MM.1S (cell line): Measurements from ENCODE around the gene GNAI2.

Source experiments
- EZH2 ChIP-seq: fragments of 300-600 bp; sonication (generic); optimal IDR thresholded peaks from 2 replicates; pipeline ENCODE3; 2017; ENCODE audit warnings: low read depth, mild to moderate bottlenecking, antibody characterized with exemption, low read length, mixed read lengths
- EZH2phosphoT487 ChIP-seq: fragments of 300-600 bp; sonication (generic); IDR thresholded peaks from 2 replicates; pipeline ENCODE4 v1.6.1; 2018; ENCODE audit warnings: antibody characterized with exemption, low read length
- TF ChIP-seq, protein P1 (sequence below): fragments of 300-600 bp; sonication (generic); IDR thresholded peaks from 2 replicates; pipeline ENCODE4 v1.5.1; 2016; ENCODE audit warnings: antibody characterized with exemption, low read length, mixed read lengths

DNA sequence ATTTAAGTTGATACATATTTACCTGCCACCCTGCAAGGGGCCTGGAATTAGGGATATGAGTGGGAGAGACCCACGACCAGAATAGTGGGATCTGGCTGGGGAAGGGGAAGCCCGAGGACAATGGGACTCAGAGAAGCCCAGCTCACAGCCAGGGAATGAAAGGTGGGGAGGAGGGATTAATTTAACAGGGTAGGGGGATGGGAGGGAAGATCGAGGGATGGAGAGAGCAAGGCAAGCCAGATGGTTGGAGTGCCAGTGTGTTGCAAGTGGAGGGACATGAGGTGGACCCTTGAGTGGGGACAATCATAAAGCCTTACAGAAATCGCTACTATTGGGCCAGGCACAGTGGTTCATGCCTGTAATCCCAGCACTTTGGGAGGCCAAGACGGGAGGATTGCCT, 4.4 kb upstream of the GNAI2 start:
- TF ChIP-seq, protein P1, sequence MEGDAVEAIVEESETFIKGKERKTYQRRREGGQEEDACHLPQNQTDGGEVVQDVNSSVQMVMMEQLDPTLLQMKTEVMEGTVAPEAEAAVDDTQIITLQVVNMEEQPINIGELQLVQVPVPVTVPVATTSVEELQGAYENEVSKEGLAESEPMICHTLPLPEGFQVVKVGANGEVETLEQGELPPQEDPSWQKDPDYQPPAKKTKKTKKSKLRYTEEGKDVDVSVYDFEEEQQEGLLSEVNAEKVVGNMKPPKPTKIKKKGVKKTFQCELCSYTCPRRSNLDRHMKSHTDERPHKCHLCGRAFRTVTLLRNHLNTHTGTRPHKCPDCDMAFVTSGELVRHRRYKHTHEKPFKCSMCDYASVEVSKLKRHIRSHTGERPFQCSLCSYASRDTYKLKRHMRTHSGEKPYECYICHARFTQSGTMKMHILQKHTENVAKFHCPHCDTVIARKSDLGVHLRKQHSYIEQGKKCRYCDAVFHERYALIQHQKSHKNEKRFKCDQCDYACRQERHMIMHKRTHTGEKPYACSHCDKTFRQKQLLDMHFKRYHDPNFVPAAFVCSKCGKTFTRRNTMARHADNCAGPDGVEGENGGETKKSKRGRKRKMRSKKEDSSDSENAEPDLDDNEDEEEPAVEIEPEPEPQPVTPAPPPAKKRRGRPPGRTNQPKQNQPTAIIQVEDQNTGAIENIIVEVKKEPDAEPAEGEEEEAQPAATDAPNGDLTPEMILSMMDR = no peak
- no peak for TF ChIP-seq EZH2phosphoT487
- no peak for TF ChIP-seq EZH2
